Endothelial cell of umbilical vein (primary cell): Measurements from ENCODE around the gene MYH11. TPM values are rescaled to one million over a fixed set of nuclear protein-coding genes. Genes with fewer than 3 reads are reported as not detected.

ENCODE experiments used
- BruUV-seq: library from RNA; stranded (reverse); fragments of 400-500 nt; replicated peaks from 2 replicates; lab custom pipeline; 2021; lab: Mats Ljungman, UMichigan
- CTCF ChIA-PET: fragments of 300-600, 350-600 bp; sonication (Branson Sonifier 250); formaldehyde crosslinking; loops from one replicate; lab custom pipeline; 2021; ENCODE audit warnings: antibody characterized with exemption, inconsistent platforms; lab: Charles Lee
- POLR2A ChIA-PET: fragments of 300-600, 350-600 bp; sonication (Branson Sonifier 250); formaldehyde crosslinking; loops from one replicate; lab custom pipeline; 2021; ENCODE audit warnings: antibody characterized with exemption, inconsistent platforms; lab: Charles Lee
- DNase-seq: peaks from one replicate; pipeline ENCODE4 v3.0.0-alpha.2; 2011; ENCODE audit warnings: low read depth, low spot score
- FAIRE-seq: peaks from 2 replicates; lab custom pipeline; 2011; peaks lifted over from hg19 to GRCh38; lab: Jason Lieb, UNC
- H2AFZ ChIP-seq: 2 replicates; pipeline ENCODE4 v1.6.0; 2012; ENCODE audit warnings: low read depth, low read length, control low read depth, inconsistent platforms
- H3K27ac ChIP-seq: 2 replicates; pipeline ENCODE4 v1.5.1; 2011; ENCODE audit warnings: low read depth, mild to moderate bottlenecking, control low read depth, low read length, moderate library complexity; ENCODE audit not compliant: insufficient read depth
- H3K27me3 ChIP-seq, 2 experiments: 2 replicates each; pipeline versions ENCODE4 v1.6.0 to v1.6.1; 2011; ENCODE audit warnings: low read length in 2 of 2, mixed read lengths in 1 of 2; ENCODE audit not compliant: control insufficient read depth in 2 of 2, insufficient read depth in 2 of 2
- H3K36me3 ChIP-seq, 2 experiments: 2 replicates in 1 of 2; 3 replicates in 1 of 2; pipeline ENCODE4 v1.5.1; 2011; ENCODE audit warnings: low read length in 2 of 2, mild to moderate bottlenecking in 1 of 2, moderate library complexity in 1 of 2; ENCODE audit not compliant: control insufficient read depth in 2 of 2, insufficient read depth in 2 of 2; ENCODE audit errors: extremely low read depth in 1 of 2
- H3K4me1 ChIP-seq: 3 replicates; pipeline ENCODE4 v1.5.1; 2011; ENCODE audit warnings: mild to moderate bottlenecking, low read length; ENCODE audit not compliant: control insufficient read depth, insufficient read depth; ENCODE audit errors: extremely low read depth
- H3K4me2 ChIP-seq: 2 replicates; pipeline ENCODE4 v1.6.1; 2011; ENCODE audit warnings: low read length, control low read depth, mixed read lengths; ENCODE audit not compliant: insufficient read depth
- H3K4me3 ChIP-seq, 3 experiments: fragments of 200-600 bp in 1 of 3; sonication (generic), shearing (Covaris generic) in 1 of 3; replicated peaks in 1 of 3; 2 replicates each; pipeline ENCODE4 v1.5.1; 2011 to 2016; ENCODE audit warnings: control low read depth in 3 of 3, low read length in 3 of 3, mild to moderate bottlenecking in 2 of 3, inconsistent platforms in 1 of 3, low read depth in 1 of 3, moderate library complexity in 1 of 3; ENCODE audit not compliant: insufficient read depth in 1 of 3
- H3K79me2 ChIP-seq: 2 replicates; pipeline ENCODE4 v1.6.0; 2012; ENCODE audit warnings: low read length, inconsistent platforms; ENCODE audit not compliant: control insufficient read depth, insufficient read depth
- H3K9ac ChIP-seq: replicated peaks from 2 replicates; pipeline ENCODE3; 2011; ENCODE audit warnings: low read length, control low read depth; ENCODE audit not compliant: insufficient read depth; ENCODE audit errors: extremely low read depth
- H3K9me1 ChIP-seq: replicated peaks from 3 replicates; pipeline ENCODE4 v1.6.0; 2011; ENCODE audit warnings: mild to moderate bottlenecking, low read length; ENCODE audit not compliant: control insufficient read depth, insufficient read depth; ENCODE audit errors: extremely low read depth
- H3K9me3 ChIP-seq: replicated peaks from 2 replicates; pipeline ENCODE4 v1.5.1; 2012; ENCODE audit warnings: low read length, inconsistent platforms; ENCODE audit not compliant: control insufficient read depth, insufficient read depth
- H4K20me1 ChIP-seq: replicated peaks from 2 replicates; pipeline ENCODE3; 2011; ENCODE audit warnings: mild to moderate bottlenecking, low read length; ENCODE audit not compliant: control insufficient read depth, insufficient read depth; ENCODE audit errors: extremely low read depth
- EZH2 ChIP-seq: IDR thresholded peaks from 2 replicates; pipeline ENCODE4 v1.6.1; 2012; ENCODE audit warnings: borderline replicate concordance, low read depth, mild to moderate bottlenecking, moderate library complexity, low read length, inconsistent platforms; ENCODE audit not compliant: severe bottlenecking
- FOS ChIP-seq: IDR thresholded peaks from 2 replicates; pipeline ENCODE4 v1.6.1; 2011; ENCODE audit warnings: mild to moderate bottlenecking, low read length, moderate library complexity, borderline replicate concordance; ENCODE audit not compliant: insufficient read depth
- GATA2 ChIP-seq: IDR thresholded peaks from 2 replicates; pipeline ENCODE4 v1.7.0; 2011; ENCODE audit warnings: low read depth, mild to moderate bottlenecking, moderate library complexity, mixed read lengths, low read length; ENCODE audit not compliant: insufficient read length, insufficient read depth
- JUN ChIP-seq: IDR thresholded peaks from 2 replicates; pipeline ENCODE4 v1.6.1; 2011; ENCODE audit warnings: borderline replicate concordance, low read depth; ENCODE audit not compliant: insufficient read length, insufficient read depth
- MAX ChIP-seq: IDR thresholded peaks from 2 replicates; pipeline ENCODE4 v1.6.1; 2011; ENCODE audit not compliant: insufficient read depth, insufficient read length
- MYC ChIP-seq: IDR thresholded peaks from one replicate; pipeline ENCODE4 v1.6.1; 2011; ENCODE audit warnings: mild to moderate bottlenecking, low read depth, low read length
- POLR2A ChIP-seq: IDR thresholded peaks from 2 replicates; pipeline ENCODE4 v1.6.1; 2012; ENCODE audit warnings: low read depth, mild to moderate bottlenecking, control low read depth, low read length
- POLR2AphosphoS5 ChIP-seq: IDR thresholded peaks from 2 replicates; pipeline ENCODE4 v1.6.1; 2012; ENCODE audit warnings: low read depth, mild to moderate bottlenecking, control low read depth, low read length, moderate library complexity; ENCODE audit not compliant: insufficient read depth
- dilution Hi-C: fragments of 300-500 bp; cut with MboI; formaldehyde crosslinking; loops from one replicate; pipeline ENCODE4 v1.15.0; 2019; ENCODE audit warnings: low sequenced_read_pairs; ENCODE audit not compliant: extremely low pct_ligation_motif_present
- intact Hi-C: fragments of 100-400 bp; cut with micrococcal nuclease; formaldehyde crosslinking; loops from one replicate; pipeline ENCODE4 v1.10.0; 2022
- polyA plus RNA-seq, 4 experiments: library from polyadenylated mRNA; depleted of rRNA in 3 of 4; stranded (reverse) in 3 of 4; unstranded in 1 of 4; fragments of >200 nt; gene quantifications; 2 replicates each; pipeline versions ENCODE4 v1.2.1 to v1.2.3, GENCODE V29; 2011 to 2012; ENCODE audit warnings: missing spikeins in 1 of 4
- total RNA-seq: library from RNA; stranded (reverse); gene quantifications from 2 replicates; pipeline ENCODE4 v1.2.3, GENCODE V29; 2021
- TF ChIP-seq, protein P1 (sequence below), 2 donors: IDR thresholded peaks; 1 replicate in 1 of 2; 2 replicates in 1 of 2; pipeline ENCODE4 v1.5.1; 2011; ENCODE audit warnings: low read length in 2 of 2, mild to moderate bottlenecking in 2 of 2, moderate library complexity in 2 of 2, control low read depth in 1 of 2, inconsistent platforms in 1 of 2, low read depth in 1 of 2; ENCODE audit not compliant: insufficient read depth in 1 of 2; ENCODE audit errors: extremely low read depth in 1 of 2

The MYH11 gene
- total and polyA plus RNA-seq, 2 donors (not counting 3 experiments of a cell fraction or from before 2014, with no cell fraction given), result not detected

DNA sequence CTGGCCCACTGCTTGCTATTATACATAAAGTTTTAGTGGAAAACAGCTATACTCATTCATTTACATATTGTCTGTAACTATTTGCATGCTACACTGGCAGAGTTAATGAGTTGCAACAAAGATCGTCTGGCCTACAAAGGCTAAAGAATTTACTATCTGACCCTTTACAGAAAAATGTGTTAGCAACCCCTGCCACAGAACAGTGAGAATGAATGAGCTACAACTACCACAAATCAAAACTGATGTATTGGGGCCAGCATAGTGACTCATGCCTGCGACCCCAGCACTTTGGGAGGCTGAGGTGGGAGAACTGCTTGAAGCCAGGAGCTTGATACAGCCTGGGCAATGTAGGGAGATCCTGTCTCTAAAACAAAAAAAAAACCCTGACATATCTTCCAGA lies 92.7 kb downstream of the MYH11 start:
- Histone ChIP-seq H3K9me3 (no peaks in the 10 kb centered on the region), H3K4me1 (no peaks in the 10 kb centered on the region), H3K36me3 (no peaks in the 10 kb centered on the region), H3K9ac (no peak overlapping the region), H3K27ac (no peak overlapping the region), H3K4me3 (no peak overlapping the region), H3K27me3 (peaks cover 2 to 6% of the 10 kb centered on the region in 2 experiments), H3K79me2 (no peaks in the 10 kb centered on the region), H2AFZ (no peak overlapping the region), H3K9me1 (no peaks in the 10 kb centered on the region), H4K20me1 (no peaks in the 10 kb centered on the region), H3K4me2 (no peak overlapping the region)
- BruUV-seq, result no TSS peak
- intact Hi-C loops, result no loop called here
- dilution Hi-C loops, result no loop called here
- DNase-seq (no peak), FAIRE-seq (no peak)
- TF ChIP-seq JUN, result no peak
- TF ChIP-seq MAX, result no peak
- no peak for TF ChIP-seq EZH2
- no peak for TF ChIP-seq POLR2AphosphoS5
- TF ChIP-seq, protein P1, sequence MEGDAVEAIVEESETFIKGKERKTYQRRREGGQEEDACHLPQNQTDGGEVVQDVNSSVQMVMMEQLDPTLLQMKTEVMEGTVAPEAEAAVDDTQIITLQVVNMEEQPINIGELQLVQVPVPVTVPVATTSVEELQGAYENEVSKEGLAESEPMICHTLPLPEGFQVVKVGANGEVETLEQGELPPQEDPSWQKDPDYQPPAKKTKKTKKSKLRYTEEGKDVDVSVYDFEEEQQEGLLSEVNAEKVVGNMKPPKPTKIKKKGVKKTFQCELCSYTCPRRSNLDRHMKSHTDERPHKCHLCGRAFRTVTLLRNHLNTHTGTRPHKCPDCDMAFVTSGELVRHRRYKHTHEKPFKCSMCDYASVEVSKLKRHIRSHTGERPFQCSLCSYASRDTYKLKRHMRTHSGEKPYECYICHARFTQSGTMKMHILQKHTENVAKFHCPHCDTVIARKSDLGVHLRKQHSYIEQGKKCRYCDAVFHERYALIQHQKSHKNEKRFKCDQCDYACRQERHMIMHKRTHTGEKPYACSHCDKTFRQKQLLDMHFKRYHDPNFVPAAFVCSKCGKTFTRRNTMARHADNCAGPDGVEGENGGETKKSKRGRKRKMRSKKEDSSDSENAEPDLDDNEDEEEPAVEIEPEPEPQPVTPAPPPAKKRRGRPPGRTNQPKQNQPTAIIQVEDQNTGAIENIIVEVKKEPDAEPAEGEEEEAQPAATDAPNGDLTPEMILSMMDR (IDR thresholded peaks at IDR 0.05; ENCODE audit: extremely low read depth in 1 of 2, insufficient read depth in 1 of 2, low read depth in 1 of 2, low read length in 2 of 2), result no peak
- no peak for TF ChIP-seq POLR2A
- TF ChIP-seq GATA2, result no peak
- TF ChIP-seq FOS, result no peak
- TF ChIP-seq MYC, result no peak
- POLR2A ChIA-PET, result no interaction called here
- CTCF ChIA-PET, result interaction anchor here (1.0 to 5.4 kb wide), 5 partner anchors 8 to 430 kb away, joined by 3 to 73 read pairs (median 4); no protein-coding TSS in a partner anchor
